ENCODE data around the gene CALML3. TPM values are rescaled to one million over a fixed set of nuclear protein-coding genes. Genes with fewer than 3 reads are reported as not detected.

Gene CALML3
- total RNA-seq, 1 experiment from 2014 or later: not detected

DNA sequence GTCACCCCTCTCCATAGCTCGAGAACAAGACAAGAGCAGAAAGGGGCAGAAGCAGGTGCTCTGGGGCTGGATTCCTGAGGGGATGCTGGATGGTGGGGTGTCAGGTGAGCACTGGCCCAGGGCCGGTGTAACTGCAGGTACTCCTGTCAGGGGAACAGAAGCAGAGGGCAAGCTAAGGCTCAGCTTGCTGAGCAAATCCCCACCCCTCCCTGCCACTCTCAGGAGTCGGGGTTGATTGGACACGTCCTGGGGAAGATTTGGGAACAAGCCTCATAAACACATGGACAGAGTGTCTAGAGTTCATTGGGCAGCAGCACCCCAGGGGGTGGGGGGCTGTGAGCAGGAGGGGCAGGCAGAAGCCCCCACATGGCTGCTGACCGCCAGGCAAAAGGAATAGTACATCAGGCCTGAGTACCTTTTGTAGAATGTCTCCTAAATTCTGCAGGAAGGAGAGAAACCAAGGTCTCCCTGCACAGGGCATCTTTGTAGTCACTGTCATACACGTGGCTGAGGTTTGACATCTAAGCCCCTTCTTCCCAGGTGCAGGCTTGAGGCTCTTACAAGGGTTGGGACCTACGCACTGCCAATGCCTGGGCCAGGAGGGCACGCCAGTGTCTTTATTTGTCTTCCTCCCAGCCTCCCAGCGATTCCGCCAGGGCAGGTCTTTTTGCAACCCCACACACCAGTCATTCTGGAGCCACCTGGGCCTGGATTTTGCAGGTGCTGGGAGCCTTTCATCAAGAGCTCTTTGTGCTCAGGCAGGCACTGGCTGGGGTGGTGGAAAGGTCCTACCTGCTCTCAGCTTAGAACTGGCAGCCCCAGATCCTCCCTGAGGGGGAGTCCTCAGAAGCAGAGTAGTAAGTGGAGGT lies 2.8 kb downstream of the CALML3 start:
- CTCF ChIA-PET: interaction anchor here (0.5 kb wide), 1 partner anchor 64 kb away, joined by 3 read pairs; no protein-coding TSS in a partner anchor

DNA sequence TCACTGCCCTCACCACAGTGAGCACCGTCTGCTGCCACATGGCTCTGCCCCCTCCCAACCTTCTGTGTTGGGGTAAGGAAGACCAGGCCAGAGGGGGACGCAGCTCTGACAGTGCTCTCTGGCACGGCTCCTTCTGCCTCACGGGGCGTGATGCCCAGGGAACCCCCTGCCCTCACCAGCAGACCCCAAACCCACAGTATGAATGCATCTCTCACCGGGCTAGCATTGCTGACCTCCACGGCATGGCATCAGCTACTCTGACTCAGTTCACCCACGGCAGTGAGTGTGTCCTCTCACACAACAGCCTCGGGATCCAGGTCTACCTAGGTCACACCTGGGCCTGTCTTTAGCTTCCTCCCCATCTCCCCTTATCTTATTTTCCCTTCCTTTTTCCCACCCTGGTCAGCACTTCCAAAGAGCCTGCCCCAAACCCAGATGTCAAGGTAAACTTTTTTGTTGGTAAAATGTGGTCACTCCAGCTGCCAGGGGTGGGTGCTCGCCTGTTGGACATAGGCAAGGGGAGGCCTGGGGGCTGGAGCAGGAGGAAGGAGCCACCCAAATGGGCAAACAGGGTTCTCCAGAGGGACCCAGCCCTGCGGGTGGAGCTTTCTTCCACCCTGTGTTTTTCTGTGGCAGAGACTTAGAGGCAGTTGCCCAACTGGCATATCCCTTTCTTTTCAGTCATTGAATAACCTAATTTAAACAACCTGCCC lies 4.4 kb downstream of the CALML3 start:
- no peaks in the 10 kb centered on the region for H3K4me1 ChIP-seq (ENCODE audit: control insufficient read depth, insufficient read depth, low read length)
- H3K27ac ChIP-seq (ENCODE audit: low read length): no peak overlapping the region
- H3K27me3 ChIP-seq (ENCODE audit: control insufficient read depth, insufficient read depth, low read length): no peaks in the 10 kb centered on the region
- ChIA-PET CTCF (no interaction called here), POLR2A (no interaction called here)
- H3K9me3 ChIP-seq (ENCODE audit: control insufficient read depth, insufficient read depth, low read depth, low read length): no peaks in the 10 kb centered on the region
- in situ Hi-C loops (cut with HindIII; ENCODE audit: low pct_unique_long_range_greater_than_20kb, low sequenced_read_pairs) (no loop called here), intact Hi-C loops (cut with micrococcal nuclease; ENCODE audit: unreplicated experiment) (no loop called here)
- H3K4me3 ChIP-seq (ENCODE audit: low read depth in 2 of 2, low read length in 2 of 2): no peak overlapping the region
- DNase-seq (ENCODE audit: low read depth, low spot score) (no peak), ATAC-seq (no peak)
- H3K36me3 ChIP-seq (ENCODE audit: control insufficient read depth, insufficient read depth, low read length): no peaks in the 10 kb centered on the region
- TF ChIP-seq SIN3A (IDR thresholded peaks at IDR 0.05; ENCODE audit: borderline replicate concordance, insufficient read depth, low read depth, low read length): no peak
- TF ChIP-seq POLR2AphosphoS5 (IDR thresholded peaks at IDR 0.05; ENCODE audit: low read depth, low read length): no peak
- TF ChIP-seq, protein P1, sequence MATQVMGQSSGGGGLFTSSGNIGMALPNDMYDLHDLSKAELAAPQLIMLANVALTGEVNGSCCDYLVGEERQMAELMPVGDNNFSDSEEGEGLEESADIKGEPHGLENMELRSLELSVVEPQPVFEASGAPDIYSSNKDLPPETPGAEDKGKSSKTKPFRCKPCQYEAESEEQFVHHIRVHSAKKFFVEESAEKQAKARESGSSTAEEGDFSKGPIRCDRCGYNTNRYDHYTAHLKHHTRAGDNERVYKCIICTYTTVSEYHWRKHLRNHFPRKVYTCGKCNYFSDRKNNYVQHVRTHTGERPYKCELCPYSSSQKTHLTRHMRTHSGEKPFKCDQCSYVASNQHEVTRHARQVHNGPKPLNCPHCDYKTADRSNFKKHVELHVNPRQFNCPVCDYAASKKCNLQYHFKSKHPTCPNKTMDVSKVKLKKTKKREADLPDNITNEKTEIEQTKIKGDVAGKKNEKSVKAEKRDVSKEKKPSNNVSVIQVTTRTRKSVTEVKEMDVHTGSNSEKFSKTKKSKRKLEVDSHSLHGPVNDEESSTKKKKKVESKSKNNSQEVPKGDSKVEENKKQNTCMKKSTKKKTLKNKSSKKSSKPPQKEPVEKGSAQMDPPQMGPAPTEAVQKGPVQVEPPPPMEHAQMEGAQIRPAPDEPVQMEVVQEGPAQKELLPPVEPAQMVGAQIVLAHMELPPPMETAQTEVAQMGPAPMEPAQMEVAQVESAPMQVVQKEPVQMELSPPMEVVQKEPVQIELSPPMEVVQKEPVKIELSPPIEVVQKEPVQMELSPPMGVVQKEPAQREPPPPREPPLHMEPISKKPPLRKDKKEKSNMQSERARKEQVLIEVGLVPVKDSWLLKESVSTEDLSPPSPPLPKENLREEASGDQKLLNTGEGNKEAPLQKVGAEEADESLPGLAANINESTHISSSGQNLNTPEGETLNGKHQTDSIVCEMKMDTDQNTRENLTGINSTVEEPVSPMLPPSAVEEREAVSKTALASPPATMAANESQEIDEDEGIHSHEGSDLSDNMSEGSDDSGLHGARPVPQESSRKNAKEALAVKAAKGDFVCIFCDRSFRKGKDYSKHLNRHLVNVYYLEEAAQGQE (IDR thresholded peaks at IDR 0.05; ENCODE audit: insufficient read depth in 1 of 2, low read depth in 2 of 2, low read length in 1 of 2): no peak
- TF ChIP-seq TCF7L2 (IDR thresholded peaks at IDR 0.05; ENCODE audit: low read depth, low read length): no peak
- BruUV-seq (replicated peaks): no TSS peak

More for the DNA sequence above, 2.8 kb downstream of the CALML3 start:
- DNase-seq (ENCODE audit: low read depth, low spot score) (no peak), ATAC-seq (no peak)
- Histone ChIP-seq H3K4me3 (ENCODE audit: low read depth in 2 of 2, low read length in 2 of 2) (no peak overlapping the region), H3K36me3 (ENCODE audit: control insufficient read depth, insufficient read depth, low read length) (no peaks in the 10 kb centered on the region), H3K27ac (ENCODE audit: low read length) (no peak overlapping the region), H3K27me3 (ENCODE audit: control insufficient read depth, insufficient read depth, low read length) (no peaks in the 10 kb centered on the region), H3K9me3 (ENCODE audit: control insufficient read depth, insufficient read depth, low read depth, low read length) (no peaks in the 10 kb centered on the region), H3K4me1 (ENCODE audit: control insufficient read depth, insufficient read depth, low read length) (no peaks in the 10 kb centered on the region)
- TF ChIP-seq POLR2AphosphoS5 (IDR thresholded peaks at IDR 0.05; ENCODE audit: low read depth, low read length) (no peak), TCF7L2 (IDR thresholded peaks at IDR 0.05; ENCODE audit: low read depth, low read length) (no peak), SIN3A (IDR thresholded peaks at IDR 0.05; ENCODE audit: borderline replicate concordance, insufficient read depth, low read depth, low read length) (no peak)
- TF ChIP-seq, protein P2, sequence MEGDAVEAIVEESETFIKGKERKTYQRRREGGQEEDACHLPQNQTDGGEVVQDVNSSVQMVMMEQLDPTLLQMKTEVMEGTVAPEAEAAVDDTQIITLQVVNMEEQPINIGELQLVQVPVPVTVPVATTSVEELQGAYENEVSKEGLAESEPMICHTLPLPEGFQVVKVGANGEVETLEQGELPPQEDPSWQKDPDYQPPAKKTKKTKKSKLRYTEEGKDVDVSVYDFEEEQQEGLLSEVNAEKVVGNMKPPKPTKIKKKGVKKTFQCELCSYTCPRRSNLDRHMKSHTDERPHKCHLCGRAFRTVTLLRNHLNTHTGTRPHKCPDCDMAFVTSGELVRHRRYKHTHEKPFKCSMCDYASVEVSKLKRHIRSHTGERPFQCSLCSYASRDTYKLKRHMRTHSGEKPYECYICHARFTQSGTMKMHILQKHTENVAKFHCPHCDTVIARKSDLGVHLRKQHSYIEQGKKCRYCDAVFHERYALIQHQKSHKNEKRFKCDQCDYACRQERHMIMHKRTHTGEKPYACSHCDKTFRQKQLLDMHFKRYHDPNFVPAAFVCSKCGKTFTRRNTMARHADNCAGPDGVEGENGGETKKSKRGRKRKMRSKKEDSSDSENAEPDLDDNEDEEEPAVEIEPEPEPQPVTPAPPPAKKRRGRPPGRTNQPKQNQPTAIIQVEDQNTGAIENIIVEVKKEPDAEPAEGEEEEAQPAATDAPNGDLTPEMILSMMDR (IDR thresholded peaks at IDR 0.05): no peak
- TF ChIP-seq, protein P1 (IDR thresholded peaks at IDR 0.05; ENCODE audit: insufficient read depth in 1 of 2, low read depth in 2 of 2, low read length in 1 of 2): no peak
- no TSS peak for BruUV-seq (replicated peaks)
- intact Hi-C loops (cut with micrococcal nuclease; ENCODE audit: unreplicated experiment): no loop called here
- POLR2A ChIA-PET: no interaction called here
- in situ Hi-C loops (cut with HindIII; ENCODE audit: low pct_unique_long_range_greater_than_20kb, low sequenced_read_pairs): no loop called here
